Cardiac fibroblast (primary cell): ENCODE data around the gene MEX3A.
A peak's percentile ranks its signal among the peaks of the same experiment; 100 is the strongest.
"Not testable (repeated sequence)": the region's sequence is repeated elsewhere in the genome, so short reads cannot be mapped to it uniquely, and the experiment has no call there.

ENCODE experiments used
- DNase-seq, 2 donors: peaks; one replicate each; pipeline versions ENCODE4 v3.0.0 to v3.0.0-alpha.2; 2010; ENCODE audit warnings: low read depth in 2 of 2
- H3K4me3 ChIP-seq, 2 donors: replicated peaks in 1 of 2; 1 replicate in 1 of 2; 2 replicates in 1 of 2; pipeline ENCODE4 v1.5.1; 2011; ENCODE audit warnings: low read depth in 2 of 2, low read length in 2 of 2, mild to moderate bottlenecking in 2 of 2, moderate library complexity in 1 of 2
- TF ChIP-seq, protein P1 (sequence below): IDR thresholded peaks from one replicate; pipeline ENCODE4 v1.5.1; 2011; ENCODE audit warnings: low read depth, mild to moderate bottlenecking, low read length, inconsistent platforms

Gene MEX3A

DNA sequence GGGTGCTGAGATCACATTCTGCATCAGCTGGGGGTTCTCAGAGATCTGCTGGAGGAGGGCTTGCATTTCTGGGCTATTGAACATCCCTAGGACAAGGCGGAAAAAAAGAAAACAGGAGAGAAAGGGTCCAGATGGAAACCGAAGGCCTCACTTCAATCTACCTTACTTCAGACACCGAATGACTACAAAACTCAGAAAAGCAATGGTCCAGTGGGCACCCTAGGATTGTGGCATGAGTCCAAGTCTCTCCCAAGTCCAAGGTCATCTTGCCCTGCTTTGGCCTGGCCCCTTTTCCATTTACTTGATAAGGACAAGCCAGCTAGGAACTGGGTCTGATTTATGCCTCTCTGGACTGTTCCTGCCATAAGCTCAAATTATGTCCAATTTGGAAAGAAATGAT is 39.4 kb downstream of the MEX3A start:
- no peak overlapping the region for H3K4me3 ChIP-seq
- no peak for DNase-seq
- TF ChIP-seq, protein P1, sequence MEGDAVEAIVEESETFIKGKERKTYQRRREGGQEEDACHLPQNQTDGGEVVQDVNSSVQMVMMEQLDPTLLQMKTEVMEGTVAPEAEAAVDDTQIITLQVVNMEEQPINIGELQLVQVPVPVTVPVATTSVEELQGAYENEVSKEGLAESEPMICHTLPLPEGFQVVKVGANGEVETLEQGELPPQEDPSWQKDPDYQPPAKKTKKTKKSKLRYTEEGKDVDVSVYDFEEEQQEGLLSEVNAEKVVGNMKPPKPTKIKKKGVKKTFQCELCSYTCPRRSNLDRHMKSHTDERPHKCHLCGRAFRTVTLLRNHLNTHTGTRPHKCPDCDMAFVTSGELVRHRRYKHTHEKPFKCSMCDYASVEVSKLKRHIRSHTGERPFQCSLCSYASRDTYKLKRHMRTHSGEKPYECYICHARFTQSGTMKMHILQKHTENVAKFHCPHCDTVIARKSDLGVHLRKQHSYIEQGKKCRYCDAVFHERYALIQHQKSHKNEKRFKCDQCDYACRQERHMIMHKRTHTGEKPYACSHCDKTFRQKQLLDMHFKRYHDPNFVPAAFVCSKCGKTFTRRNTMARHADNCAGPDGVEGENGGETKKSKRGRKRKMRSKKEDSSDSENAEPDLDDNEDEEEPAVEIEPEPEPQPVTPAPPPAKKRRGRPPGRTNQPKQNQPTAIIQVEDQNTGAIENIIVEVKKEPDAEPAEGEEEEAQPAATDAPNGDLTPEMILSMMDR = no peak

DNA sequence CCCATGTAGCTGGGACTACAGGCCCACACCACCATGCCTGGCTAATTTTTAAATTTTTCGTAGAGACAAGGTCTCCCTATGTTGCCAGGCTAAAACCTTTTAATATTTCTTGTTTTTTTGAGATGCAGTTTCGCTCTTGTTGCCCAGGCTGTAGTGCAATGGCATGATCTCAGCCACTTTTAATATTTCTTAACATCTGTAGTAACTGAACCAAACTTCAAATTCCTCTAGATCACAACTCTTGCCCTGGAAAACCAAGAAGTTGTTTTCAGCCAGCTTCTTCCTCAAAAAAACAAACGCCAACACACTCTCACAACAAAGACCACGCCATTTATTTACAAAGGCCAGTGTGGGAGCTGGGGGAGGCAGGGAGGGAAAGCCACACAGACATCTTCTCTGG is 47.3 kb downstream of the MEX3A start:
- not testable (repeated sequence) for H3K4me3 ChIP-seq, DNase-seq

DNA sequence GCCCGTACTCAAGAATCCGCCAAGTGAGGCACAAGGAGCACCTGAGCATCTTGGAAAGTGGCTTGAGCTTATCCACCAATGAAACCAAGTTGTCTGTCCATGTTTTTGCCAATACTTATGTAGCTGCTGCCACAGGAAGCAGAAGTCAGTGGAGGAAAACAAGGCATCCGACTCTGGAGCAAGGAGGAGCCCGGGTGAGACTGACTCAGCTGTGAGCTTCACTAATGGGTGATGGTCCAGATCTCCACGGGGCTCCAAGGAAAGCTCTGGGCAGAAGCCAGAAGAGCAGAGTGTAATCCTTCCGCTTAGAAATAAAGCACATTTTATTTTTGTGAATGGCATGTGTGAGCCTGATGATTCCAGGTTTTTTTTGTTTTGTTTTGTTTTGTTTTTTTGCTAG is 49.3 kb downstream of the MEX3A start:
- no peak overlapping the region for H3K4me3 ChIP-seq
- TF ChIP-seq, protein P1 = no peak
- DNase-seq = peak; percentile 27 to 47

DNA sequence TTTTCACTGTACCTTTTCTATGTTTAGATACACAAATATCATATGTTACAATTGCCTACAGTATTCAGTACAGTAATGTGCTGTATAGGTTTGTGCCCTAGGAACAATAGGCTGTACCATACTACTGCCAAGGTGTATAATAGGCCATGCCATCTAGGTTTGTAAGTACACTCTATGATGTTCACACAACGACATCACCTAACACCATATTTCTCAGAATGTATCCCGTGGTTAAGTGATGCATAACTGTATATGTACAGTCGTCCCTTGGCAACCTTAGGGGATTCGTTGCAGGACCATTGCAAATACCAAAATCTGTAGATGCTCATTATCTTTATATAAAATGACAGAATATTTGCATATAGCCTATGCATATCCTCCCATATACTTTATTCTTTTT is 55.7 kb downstream of the MEX3A start:
- no peak overlapping the region for H3K4me3 ChIP-seq
- TF ChIP-seq, protein P1 = no peak
- no peak for DNase-seq

DNA sequence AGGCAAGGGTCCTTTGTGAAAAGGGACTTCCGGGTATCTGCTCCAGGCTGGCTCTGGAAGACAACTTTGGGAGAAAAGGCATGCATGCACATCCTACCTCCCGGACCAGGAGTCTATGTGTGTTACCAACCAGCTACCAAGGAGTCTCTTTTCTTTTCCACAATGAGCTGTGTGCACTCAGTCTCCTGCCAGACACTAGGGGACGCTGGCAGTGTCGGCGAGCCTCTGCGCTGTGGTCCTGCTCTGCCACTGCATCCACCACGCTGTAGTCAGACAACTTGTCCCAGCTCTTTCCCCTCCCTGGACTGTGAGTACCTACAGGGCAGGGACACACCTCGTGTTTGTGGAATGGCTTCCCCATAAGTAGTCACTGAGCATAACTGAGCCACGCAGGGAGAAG is 56.4 kb downstream of the MEX3A start:
- no peak overlapping the region for H3K4me3 ChIP-seq
- DNase-seq = peak; percentile 49 to 50
- TF ChIP-seq, protein P1 = peak; percentile 82

DNA sequence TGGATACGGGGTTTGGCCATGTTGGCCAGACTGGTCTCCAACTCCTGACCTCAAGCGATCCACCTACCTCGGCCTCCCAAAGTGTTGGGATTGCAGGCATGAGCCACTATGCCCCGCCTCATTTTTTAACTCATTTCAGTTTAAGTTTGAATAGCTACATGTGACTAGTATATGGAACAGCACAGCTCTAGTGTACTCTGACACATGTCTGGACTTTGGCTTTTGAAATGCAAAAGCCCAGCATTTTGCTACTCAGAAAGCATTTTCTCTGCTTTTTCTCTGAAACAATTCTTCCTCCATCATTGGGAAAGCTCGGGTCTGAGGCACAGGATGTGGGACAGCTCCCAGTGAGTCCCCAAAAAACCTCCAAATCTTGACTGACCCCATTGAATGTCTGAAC is 57.5 kb downstream of the MEX3A start:
- TF ChIP-seq, protein P1 = no peak

More for the DNA sequence above, 57.5 kb downstream of the MEX3A start:
- DNase-seq = no peak
- no peak overlapping the region for H3K4me3 ChIP-seq
